ENCODE measurements around the gene ZC3H7A.

Gene ZC3H7A

DNA sequence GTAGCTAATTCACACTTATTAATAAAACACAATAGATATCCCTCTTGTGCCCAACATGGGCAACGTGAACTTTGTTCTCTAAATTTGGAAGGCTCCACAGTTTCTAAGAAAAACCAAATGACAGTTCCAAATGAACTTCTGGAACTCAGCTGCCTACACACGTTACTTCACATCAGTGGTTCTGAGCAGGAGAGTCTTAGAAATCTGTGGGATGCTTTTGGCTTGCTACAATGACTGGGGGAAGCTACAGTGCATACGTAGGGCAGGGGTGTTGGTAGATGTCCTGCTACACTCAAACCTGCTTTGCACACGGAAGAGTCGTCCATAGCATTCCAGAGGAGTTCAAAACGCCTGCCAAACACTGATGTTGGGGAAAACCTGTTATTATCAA, 62.4 kb downstream of the ZC3H7A start:
- no peak for DNase-seq

DNA sequence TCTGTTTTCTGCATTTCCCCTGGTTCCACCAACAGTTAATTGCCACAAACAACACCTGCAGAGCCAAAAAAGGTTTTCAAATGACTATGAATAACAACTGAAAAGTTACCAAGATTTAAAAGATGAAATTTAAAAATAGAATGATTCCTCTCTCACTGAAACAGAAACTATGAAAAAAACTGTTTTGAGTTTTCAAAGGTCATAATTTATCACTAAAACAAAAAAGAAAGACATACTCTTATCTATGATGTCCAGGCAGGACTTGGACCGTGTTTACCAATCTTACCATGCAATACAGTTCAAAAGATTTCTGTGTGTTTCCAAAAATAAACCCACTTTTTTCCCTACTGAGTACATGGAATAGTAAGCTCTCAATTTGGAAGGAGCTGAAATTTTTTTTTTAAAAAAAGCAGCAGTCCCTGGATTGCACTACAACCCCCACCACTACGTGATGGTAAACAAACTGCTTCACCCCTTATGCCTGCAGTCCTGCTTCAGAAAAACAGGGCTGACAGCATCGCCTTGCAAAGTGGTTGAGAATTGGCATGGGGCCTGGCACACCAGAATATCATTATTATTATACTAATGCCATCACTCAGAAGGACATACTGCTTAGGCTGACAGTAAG, 62.9 kb downstream of the ZC3H7A start:
- no peak for DNase-seq

DNA sequence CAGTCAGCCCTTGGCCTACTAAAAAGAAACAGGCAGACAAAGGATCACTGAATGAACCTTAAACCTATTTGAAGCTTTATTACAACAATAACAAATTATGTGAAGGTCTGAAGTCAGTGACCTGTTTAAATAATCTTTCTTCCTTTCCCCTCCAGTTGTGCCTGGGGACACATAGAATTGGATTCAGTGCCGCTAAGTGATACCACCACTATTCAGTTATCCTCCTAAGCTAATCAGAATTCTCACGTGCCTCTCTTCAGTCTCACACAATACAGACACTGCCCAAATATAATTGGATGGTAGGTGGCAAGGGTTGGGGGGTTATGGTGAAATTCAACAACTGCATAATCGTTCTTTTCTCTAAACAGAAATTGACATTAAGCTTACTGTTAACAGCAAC, 65.8 kb downstream of the ZC3H7A start:
- no peak for DNase-seq

DNA sequence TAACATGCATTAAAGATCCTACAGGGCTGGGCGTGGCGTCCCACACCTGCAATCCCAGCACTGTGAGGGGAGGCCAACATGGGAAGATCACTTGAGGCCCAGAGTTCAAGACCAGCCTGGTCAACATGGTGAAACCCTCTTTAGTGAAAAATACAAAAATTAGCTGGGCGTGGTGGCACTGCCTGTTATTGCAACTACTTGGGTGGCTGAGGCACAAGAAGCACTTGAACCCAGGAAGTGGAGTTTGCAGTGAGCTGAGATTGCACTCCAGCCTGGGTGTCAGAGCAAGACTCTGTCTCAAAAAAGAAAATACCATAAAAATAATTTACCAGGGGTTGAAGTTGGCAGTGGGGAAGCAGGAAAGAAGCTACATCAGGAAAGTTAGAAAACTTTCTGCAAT, 67.3 kb downstream of the ZC3H7A start:
- DNase-seq: no peak

DNA sequence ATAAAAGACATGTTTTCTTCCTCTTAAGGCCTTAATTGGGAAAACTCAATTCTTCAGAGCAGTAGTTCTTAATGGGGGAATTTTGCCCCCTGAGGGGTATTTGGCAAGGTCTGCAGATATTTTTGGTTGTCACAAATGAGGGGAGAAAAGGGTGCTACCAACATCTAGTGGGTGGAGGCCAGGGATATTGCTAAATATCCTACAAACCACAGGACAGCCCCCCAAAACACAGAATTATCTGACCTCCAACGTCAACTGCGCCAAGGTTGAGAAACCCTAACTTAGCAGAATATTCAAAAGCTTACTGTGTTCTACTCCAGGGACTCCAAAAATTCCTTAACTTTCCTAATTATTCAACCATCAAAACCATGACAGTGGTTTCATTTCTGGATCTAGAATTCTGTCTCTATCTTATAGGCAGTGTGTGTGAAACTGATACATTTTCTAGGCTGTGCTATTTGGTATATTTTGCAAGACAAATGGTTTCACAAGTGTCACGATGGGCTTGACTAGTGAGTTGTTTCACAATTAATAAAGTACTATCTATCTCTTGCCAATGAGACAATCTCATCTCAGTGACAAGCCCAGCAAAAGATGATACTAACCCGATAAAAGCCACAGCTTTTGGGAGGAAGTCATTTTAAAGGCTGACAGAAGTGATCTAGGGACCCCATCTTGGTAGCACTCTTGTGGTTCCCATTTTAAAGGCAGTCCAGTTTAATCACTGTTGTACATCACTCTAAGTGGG, 69.1 kb downstream of the ZC3H7A start:
- no peak for DNase-seq

DNA sequence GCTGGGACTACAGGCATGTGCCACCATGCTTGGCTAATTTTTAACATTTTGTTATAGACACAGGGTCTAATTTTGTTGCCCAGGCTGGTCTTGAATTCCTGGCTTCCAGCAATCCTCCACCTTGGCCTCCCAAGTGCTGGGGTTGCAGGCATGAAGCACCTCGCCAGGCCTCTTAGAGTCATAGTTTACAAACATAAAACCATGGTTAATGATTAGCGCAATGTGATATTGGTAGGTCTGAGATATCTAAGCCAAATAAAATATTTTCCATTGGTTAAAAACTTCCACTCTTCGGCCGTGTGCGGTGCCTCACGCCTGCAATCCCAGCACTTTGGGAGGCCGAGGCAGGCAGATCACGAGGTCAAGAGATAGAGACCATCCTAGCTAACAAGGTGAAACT, 71.0 kb downstream of the ZC3H7A start:
- no peak for DNase-seq

DNA sequence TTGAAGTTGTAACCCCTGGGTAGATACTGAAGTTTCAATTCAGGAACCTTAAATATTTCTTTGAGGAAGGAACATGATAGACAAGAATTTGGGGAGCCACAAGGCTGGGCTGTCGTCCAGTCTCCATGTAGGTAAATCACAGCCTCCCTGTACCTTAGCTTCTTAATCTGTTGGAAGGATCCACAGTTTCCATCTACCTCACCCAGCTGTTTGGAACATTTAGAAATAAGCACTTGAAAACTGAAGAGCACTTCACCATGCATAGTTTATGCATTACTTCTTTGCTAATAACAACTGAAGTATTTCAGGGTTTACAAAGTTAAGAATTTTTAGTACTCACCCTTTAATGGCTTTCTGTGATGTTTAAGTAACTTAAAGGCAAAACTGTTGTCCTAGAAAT, 71.6 kb downstream of the ZC3H7A start:
- no peak for DNase-seq

DNA sequence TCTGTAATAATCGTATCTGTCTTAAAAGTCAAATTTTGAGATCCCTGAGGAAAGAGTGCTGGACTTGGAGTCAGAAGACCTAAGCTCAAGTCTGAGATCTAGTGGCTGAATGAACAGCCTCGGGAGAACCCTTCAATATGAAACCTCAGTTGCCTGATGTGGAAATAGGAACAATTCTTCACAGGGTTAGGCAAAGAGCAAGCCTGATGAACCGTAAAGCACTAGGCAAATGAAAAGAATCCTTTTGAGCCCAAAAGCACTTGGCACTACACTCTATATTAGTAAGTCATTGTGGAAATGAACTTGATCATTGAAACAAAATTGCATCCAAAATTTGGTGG, 74.6 kb downstream of the ZC3H7A start:
- no peak for DNase-seq

DNA sequence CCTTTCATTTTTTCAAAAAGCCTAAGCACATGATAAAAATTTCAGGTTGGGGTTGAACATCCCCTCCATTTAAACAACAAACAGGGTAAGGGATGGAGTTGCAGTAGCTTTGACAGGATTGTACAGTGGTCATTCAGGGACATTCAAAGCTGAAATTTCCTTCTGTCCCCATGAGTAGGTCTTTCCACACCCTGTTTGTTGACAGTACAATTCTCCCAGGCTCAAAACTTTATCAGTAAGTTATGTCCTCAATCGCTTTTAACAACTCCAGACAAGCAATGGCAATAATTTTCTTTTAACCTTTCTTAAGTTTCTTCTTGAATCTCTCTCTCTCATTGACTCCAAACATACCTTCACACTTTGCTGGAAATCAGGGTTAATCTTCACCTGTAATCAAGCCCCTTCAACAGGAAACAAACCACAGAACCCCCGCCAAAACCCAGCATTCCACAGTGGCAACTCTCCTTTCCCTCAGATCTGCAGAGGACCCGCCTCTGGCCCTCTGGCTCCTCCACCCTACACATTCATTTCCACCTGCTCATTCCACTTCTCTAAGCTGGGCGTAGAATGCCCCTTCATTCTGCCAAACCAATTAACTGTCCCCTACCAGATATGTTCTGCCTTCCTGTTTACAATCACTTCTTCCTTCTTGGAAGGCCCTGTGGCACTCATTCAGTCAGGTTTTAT, 75.1 kb downstream of the ZC3H7A start:
- DNase-seq: no peak

DNA sequence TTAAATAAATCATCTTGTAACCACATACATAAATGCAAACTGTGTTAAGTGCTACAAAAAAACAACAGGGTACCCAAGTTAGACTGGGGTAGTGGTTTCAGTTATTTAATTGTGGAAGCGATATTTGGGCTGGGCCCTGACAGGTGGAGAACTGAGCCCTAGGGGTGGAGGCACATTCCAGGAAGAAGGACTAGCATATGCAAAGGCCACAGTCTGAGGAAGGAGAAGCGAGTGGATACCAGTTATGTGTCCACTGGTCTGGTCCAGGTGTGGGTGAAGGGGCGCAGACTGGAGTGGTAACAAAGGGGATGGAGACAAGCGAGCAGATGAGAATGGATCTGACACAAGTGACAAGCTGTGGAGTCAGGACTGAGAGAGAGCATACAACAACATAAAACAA, 77.3 kb downstream of the ZC3H7A start:
- no peak for DNase-seq

DNA sequence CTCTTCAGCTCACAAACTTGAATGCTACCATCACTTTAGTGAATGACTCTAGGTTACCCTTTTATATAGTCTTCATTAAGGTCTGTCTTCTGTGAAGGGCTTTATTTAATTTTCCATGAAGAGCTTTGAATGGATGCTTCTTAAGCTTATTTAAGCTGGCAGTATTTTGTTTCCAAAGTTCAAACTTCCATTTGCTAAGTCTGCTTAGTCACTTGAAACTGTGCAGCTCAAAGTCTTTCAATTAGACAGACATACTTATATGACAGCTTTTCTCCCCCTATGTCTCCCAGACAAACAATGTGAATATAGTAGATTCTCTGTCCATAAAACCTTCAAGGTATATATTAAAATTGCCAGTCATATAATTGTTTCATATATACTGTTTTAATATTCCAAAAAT, 77.9 kb downstream of the ZC3H7A start:
- no peak for DNase-seq

DNA sequence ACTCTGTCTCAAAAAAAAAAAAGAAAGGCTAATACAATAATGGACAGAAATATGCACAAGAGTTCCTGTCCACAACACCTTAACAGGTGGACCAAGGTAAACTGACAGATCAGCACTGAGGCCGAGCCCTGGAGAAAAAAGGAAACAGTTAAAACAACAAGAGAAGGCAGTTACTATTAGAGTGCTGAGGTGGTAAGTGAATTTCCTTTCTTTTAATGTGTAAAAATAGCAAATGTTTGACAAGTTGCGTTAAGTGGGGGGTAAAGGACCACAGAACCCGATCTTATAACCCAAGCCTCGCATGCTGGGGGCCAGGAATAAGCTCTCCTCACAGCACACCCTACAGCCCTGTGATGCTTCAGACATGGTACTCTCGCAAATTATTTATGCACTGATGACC, 79.2 kb downstream of the ZC3H7A start:
- DNase-seq: no peak

DNA sequence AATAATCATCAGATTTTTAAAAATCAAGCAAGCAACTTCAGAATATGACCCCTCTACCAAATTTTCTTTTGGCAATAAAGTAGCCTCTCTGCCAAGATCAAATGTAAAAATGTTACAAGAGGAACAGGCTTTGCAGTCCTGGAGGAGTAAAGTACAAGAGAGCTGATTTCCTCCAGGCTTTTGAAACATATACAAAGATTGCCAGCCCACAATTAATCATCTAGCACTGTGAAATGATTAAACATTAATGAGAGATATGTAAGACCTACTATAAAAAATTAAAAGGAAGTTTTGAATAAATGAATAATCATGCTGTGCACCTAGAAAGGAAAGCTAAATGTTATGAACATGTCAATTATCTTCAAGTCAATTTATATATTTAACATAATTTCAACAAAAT, 80.7 kb downstream of the ZC3H7A start:
- no peak for DNase-seq

DNA sequence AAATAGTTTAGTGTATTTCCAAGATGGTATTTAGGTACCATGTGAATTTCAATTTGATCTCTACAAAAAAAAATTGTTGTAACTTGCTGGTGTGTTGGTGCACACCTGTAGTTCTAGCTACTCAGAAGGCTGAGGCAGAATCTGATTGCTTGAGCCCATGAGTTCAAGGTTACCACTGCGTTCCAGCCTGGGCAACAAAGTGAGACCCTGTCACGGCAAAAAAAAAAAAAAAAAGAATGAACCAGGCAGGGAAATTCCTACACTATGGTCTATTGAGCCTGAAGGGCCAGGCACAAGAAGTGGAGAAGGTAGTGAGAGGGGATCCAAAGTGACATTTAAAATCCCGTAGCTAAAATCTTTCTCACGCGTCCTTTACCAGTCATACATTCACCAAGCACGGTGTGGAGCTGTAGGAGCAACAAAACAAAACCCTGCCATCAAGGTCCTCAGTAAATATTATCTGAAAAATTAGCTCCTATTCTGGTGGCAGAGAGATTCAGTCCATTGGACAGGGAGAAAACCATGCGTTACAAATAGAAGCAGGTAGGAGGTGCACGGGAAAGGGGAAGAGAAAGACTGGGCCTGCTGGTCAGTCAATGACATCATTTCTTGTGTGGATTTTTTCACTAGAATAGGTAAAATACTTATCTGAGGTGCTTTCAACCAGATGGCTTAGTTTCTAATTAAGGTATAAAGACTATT, 81.7 kb downstream of the ZC3H7A start:
- no peak for DNase-seq

DNA sequence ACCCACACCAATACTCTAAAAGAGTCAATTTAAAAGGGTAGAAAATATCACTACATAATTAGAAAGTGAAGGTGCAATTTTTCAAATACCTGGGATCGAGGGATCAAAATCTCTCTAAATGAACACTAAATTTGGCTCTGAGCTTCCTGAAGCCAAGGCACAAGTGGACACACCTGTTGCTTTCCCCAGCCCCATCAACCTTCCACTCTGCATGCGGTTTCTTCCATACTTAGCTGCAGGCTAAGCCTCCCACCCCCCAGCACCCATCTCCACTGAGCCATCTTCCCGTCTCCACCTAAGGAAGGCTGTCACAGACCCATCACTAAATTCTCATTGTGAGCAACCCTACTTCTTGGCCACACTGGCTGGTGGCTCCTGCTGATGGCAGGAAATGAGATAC, 84.9 kb downstream of the ZC3H7A start:
- no peak for DNase-seq

DNA sequence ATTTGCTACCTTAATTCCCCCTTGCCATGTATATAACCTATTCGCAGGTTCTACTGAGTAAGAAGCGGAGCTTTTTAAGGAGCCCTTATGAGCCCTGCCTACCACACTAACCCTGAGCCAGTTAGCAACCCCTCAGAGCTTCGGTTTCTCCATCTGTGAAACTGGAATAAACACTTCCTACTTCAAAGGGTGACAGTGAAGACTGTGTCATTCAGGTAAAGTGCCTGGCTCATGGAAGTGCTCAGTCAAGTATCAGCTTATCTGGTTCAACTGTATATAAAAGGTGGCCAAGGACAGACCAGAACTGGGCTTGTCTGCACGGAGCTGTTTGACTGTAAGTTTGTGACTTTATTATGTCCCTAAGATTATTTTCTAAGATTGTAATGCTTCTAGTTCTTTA, 85.4 kb downstream of the ZC3H7A start:
- DNase-seq: no peak

DNA sequence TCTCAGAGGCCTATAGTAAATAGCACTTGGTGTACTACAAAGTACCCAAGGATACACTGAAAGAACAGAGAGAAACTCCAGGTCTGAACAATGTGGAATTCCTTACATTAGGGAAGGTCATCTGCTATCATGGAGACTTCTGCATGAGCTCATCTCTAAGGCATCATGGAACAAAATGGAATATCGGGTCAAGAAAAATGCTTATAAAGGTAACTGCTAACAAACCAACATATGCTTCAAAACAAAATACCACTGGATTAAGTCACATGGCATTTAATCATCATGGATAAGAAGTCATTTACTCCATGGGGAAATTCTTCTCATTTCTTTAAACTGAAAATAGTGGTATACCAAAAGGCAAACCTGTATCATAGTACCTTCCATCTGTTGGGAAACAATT, 88.6 kb downstream of the ZC3H7A start:
- no peak for DNase-seq

DNA sequence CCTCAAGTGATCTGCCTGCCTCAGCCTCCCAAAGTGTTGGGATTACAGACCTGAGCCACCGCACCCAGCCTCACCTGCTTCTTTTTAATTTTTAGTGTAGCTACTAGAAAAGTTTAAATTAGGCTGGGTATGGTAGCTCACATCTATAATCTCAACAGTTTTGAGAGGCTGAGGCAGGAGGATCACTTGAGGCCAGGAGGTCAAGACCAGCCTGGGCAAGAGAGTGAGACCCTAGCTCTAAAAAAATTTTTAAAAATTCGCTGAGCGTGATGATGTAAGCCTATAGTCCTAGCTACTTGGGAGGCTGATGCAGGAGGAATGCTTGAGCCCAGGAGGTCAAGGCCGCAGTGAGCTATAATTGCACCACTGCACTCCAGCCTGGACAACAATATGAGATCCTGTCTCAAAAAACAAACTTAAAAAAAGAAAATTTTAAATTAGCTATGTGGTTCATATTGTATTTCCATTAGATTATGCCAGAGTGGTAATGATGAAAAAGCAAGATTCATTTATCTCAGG, 89.3 kb downstream of the ZC3H7A start:
- DNase-seq: no peak

DNA sequence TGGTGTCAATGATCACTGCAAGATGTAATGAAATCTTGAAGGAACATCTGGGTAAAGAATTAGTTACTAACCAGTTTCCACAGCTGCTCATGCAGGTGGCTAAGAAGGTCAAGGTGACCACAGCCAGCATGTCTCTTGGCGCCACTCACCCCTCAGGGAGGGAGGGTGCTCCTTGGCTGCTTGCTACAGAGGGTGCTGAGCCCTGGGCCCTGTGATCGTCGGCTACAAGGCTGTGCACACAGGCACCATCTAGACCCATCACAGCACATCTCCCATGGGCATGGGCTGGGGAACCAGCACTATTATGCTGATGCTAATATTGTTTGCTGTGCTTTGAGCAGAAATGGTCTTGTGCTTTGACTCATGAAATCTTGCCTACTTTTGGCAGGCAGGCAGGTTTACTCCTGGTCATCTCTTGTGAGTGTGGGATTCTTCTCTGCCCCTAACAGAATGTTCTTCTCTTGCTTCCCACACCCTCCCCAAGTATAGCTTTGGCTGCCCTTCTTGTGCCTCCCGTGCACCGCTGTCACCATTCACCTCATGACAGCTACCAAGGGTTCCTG, 90.8 kb downstream of the ZC3H7A start:
- DNase-seq: no peak

DNA sequence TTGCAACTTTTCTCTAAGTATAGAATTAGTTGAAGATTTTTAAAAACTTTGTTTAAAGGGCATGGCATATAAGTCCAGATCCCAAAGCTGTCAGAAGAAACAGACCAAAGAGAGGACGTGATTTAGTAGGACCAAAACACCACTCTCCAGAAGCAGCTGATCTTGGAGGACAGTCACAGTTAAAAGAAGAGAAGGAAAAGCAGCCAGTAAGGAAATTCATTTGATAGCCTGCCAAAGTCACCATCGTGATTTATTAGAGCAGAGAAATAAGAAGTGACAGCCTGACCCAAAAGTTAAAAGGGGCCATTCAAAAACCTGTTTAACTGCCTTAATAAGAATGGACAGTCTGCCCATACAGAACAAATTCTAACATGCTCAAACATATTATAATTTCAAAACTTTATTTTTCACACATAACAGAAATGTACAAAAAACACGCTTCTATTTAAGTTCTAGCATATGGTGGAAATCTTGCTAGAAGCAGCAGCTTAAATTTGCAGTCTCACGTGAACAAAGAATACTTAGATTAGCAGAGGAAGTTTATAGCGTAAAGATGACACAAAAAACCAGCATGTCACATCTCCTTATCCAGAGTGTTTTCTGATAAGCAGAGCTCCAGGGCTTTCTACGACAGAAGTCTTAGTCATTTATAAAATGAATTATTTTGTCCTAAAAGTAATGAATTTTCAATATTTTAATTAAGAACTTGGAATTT, 91.6 kb downstream of the ZC3H7A start:
- DNase-seq: no peak

All from activated CD4-positive, alpha-beta T cell treated with anti-CD3 and anti-CD28 coated beads, Interleukin-2, amount 50 U/mL, for 4 hours (primary cell).